ENCODE measurements around the gene ARHGEF26.

ARHGEF26 gene

DNA sequence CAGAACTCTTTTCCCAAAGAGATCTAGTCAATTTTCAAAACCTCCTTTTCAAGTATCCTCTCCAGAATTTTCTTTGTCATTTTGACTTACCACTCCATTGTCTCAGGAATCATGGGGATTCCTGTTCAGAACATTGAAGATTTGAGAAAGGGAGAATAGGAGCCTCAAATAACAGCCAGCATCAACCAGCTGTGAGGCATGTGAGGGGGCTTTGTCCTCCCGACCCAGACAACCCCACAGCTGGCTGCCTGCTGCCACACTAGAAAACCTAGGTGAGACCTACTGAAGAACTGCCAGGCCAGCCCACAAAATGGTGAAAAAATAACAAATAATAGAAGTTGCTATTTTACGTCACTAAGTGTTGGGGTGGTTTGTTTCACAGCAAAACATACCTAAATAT, 5.9 kb upstream of the ARHGEF26 start:
- DNase-seq = no peak

DNA sequence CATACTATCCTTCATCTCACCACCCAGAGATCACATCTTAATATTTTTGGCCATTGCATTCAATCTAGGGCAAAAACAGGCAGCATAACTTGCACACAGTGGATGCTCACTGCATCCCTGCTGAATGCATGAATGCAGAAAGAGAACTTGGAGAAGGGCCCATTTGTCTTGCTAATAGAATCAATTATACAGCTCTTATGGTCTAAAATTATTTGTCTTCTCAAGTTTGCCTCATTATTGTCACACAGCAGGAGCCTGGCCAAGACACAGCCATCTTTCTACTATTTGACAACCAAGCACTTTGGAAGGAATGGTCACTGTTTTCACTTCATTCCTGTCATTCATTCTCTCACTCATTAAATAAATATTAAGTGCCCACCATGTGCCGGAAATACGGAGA, 1.2 kb upstream of the ARHGEF26 start:
- DNase-seq = no peak

DNA sequence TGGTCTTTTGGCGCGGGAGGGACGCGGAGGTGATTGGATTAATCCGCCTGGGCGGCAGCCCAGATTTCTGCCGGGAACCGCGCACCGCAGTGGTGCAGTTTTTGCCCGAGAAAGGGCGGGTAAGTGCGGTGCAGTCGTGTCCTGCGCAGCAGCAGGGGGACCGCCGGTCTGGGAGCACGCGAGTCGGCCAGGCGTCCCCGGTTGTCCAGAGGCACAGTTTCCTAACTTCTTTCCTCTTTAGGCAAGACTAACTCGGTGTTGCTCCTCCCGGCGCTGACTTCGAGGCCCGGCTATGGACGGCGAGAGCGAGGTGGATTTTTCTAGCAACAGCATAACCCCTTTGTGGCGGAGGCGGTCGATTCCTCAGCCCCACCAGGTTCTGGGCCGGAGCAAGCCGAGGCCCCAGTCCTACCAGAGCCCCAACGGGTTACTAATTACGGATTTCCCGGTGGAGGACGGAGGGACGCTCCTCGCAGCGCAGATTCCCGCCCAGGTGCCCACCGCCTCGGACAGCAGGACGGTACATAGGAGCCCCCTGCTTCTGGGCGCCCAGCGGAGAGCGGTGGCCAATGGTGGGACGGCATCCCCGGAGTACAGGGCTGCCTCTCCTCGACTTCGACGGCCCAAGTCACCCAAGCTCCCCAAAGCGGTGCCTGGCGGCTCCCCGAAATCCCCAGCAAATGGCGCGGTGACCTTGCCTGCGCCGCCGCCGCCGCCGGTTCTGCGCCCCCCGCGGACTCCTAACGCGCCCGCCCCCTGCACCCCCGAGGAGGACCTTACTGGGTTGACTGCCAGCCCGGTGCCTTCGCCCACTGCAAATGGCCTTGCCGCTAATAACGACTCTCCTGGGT, 736 bp downstream of the ARHGEF26 start:
- DNase-seq = peak; percentile 9

DNA sequence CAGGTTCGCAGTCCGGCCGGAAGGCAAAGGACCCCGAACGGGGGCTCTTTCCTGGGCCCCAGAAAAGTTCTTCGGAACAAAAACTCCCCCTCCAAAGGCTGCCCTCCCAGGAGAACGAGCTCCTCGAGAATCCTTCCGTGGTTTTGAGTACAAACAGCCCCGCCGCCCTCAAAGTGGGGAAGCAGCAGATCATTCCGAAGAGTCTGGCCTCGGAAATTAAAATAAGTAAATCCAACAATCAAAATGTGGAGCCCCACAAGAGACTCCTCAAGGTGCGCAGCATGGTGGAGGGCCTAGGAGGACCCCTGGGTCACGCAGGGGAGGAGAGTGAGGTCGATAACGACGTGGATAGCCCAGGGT, 1.3 kb downstream of the ARHGEF26 start:
- DNase-seq = no peak

DNA sequence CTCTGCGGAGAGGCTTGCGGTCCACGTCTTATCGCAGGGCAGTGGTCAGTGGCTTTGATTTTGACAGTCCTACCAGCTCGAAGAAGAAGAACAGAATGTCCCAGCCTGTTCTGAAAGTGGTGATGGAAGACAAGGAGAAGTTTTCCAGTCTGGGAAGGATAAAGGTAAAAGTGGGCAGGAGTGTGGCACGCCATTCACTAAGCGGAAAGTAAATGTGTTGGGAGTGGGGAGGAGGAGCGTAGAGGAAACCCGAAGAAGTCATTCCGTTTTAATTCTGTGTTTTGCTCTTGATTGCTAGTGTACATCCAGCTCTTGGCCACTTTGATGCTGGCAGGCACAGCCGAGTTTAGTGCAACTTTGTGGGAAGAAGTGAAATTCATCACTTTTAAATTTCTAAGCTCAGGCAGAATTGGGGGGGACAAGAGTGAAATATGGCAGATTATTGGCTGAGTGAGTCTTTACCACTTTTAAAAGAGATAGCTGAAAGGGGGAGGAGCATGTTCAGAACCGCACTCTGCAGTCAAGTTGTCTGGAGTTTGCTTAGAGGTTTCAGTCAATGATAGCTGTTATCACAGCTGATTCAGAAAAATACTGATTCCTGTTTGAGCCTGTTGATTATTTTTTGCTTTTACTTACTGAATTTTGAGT, 1.8 kb downstream of the ARHGEF26 start:
- DNase-seq = no peak

DNA sequence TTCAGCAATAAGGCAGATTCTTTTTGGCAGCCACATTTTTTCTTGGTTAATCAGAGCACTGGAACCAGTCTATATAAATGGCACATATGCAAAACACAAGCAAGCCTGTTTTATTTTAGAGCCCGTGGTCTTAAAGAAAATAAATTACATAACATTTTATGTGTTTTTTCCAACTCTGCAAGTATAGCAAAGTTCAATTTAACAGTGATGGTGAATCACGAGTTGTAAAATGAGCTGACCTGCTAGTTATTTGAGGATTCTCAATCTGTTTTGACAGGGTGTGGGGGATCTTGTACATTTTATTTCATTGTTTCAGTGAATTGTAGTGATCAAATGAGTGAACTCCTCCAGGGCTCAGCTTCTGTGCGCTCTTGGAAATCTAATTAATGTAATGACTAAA, 2.7 kb downstream of the ARHGEF26 start:
- DNase-seq = no peak

DNA sequence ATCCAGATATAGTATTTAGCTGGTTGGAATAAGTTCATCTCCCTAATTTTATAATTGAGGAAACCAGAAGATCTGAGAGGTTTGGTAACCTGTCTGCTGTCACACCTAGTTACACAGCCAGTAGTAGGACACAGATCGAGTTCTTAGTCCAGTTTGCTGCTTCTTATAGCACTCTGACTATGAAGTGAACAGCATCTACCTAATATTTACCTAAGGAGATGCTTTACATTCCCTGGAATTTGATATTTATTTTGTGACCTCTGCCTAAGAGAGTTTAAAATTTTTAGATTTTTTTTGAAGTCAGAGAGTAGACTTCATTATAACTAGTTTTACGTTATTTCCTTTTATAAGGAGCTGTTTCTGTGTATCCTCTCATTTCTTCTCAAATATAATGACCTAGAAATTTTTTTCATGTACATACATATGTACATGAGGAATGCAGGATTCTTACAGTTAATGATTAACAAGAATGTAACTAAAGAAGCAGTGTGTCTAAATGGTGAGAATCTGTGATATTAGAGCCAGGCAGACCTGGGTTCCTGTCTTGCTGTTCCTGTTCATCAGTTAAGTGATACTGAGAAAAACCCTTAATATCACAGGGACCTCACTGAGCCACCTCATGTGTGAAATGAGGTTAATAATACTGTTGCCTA, 4.3 kb downstream of the ARHGEF26 start:
- DNase-seq = no peak

DNA sequence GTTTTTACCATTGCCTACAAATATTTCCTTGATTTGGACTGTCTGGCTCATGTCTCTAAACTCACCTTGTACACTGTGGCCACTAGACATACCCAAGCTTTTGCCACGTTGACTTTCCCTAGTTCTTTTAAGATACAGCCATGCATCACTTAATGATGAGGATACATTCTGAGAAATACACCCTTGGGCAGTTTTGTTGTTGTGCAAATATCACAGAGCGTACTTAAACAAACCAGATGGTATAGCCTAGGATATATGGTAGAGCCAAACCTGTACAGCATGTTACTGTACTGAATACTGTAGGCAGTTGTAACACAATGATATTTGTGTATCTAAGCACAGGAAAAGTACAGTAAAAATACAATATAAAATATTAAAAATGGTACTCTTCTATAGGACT, 5.5 kb downstream of the ARHGEF26 start:
- no peak for DNase-seq

DNA sequence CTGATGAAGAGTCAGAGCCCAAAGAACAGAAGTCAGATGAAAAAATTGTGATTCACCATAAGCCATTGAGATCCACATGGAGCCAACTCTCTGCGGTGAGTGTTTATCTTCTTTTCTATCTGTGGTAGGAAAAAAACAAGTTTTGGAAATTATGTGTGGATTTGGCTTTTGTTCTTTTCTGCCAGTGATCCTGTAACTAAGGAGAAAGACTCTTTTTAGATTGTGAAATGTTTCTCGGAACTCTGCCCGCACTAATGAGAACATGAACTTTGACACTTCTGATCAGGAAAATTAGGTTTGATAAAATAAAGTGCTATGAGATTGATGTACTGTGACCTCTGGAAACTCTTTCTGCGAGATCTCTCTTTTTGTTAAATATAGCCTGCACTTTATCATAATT, 8.4 kb downstream of the ARHGEF26 start:
- no peak for DNase-seq

DNA sequence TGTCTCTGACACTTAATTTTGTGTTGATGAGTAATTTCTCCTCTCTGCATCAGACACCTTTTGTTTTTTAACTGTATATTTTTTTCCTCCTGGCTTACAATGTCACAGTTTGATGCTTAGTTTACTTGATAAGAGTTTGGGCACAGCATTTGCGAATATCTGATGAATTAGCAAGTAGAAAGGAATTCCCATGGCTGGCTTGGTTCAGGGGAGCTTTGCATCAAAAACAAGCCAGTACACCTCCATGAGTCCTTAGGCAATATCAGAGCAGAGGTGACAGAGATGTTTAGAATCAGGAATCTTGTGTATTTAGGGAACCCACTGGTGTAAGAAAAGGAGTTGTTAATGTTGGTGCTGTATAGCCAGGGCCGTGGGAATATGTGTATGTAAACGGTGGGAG, 9.3 kb downstream of the ARHGEF26 start:
- DNase-seq = no peak

DNA sequence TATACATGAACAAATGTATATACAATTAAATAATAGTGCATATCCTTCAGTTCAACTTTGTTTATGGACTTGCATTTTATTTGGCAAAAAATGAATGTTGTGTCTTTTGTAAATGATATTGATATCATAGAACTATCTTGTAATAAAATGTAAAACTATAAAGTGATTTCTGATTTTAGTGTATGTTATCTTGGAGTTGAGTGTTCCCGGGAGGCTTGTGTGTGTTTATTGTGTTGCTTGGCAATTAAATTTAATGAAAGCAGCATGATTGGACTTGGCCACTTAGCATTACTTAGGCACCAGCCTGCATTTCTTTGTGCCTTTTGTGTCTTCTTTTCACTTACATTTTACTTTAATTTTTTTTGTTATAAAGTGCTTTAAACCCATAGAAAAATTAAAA, 10.6 kb downstream of the ARHGEF26 start:
- no peak for DNase-seq

DNA sequence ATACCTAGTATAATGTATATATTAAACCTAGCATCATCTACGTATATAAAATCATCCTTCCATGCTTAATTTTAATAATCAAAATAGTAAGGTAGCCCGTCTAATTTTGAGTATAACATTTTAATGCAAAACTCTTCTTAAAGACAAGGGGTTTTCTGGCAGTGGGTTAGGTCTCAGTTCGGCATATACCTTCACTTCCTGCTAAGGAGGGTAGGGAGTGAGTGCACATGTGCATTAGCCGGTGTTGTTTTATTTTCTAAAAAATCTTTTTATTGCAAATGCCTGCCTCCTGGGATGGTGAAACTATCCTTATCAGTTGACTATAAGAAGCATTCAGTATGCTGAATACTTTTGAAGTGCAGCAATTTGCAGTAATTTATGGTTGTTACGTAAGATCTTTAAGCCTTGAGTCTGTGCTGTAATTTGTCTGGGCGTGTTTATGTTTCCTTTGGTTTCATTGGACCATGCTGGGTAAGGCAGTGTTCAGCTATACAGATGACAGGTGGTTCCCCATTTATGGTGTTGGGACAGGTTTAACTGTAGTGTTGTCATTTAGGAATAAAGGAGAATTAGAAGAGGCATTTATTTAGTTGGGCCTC, 11.7 kb downstream of the ARHGEF26 start:
- DNase-seq = no peak

DNA sequence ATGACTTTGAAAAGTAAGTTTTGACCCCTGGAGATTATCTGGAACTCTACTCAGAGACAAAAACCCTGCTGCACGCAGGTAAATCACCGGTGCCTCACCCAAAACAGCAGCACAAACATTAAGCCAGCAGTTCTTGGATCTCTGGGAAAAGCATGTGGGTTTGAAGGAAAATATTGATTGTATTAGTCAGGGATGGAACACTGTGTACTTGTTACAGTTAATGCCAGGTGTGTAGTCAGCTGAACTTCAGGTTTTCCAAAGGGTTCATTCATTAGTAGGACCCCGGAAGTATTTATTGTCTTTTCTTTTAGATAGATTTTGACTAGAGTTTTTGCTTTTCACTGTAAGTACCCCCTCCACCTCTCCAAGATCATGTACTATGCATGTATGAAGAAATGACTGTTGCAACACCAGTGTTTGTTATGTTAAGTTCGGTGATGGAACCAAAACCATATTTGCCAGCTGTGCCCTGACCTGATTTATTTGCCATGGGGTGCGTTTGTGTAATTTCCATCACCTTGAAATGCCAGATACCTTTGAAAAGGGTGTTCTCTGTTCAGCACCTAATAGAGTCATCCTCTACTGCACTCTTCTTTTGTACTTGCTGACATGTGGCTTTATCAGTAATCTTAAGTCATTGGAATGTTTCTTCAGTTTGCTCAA, 14.5 kb downstream of the ARHGEF26 start:
- no peak for DNase-seq

DNA sequence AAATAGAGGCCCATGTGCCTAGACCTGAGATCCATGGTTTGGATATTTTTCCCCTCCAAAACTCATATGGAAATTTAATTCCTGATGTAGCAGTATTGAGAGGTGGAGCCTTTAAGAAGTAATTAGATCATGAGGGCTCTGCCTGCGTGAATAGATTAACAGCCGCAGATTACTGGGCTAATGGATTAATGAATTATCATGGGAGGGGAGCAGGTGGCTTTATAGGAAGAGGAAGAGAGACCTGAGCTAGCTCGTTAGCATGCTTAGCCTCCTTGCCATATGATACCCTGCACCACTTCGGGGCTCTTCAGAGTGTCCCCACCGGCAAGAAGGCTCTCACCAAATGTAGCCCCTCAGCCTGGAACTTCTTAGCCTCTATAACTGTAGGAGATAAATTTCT, 15.8 kb downstream of the ARHGEF26 start:
- no peak for DNase-seq

DNA sequence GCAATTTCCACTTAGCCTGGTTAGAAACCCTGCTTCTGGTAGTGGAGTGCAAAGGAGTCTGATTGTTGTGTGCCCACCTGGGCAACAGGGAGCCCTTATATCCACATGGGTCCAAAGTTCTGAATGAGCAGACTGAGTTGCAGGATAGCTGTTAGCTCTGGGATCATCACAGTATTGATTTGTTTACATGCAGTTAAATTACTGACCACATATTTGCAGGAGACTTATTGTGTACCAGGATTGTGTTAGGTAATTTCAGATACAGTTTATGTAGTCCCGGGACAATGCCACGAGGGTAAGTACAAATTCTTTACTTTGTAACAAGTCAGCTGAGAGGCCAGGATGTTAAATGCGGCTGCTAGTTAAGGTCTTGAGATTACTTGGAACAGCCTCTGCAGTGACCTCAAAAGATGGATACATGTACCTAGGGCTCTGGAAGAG, 18.8 kb downstream of the ARHGEF26 start:
- no peak for DNase-seq

DNA sequence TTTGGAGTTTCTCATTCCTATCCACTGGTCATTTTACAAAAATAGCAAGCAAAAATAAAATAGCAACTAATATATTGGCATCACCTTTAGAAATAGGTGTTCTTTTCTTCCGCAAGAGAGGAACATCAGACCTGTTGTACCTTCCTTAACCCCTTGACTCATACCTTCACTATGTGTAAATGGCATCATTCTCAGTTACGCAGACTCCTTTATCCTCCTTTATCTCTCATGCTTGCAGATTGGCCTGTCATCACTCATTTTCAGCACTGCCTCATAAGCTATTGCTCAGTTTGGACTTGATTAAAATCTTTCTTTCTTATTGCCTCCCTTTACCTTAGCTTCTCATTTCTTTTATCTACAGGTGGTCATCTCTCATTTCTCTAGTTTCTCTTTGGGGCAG, 21.4 kb downstream of the ARHGEF26 start:
- DNase-seq = no peak

DNA sequence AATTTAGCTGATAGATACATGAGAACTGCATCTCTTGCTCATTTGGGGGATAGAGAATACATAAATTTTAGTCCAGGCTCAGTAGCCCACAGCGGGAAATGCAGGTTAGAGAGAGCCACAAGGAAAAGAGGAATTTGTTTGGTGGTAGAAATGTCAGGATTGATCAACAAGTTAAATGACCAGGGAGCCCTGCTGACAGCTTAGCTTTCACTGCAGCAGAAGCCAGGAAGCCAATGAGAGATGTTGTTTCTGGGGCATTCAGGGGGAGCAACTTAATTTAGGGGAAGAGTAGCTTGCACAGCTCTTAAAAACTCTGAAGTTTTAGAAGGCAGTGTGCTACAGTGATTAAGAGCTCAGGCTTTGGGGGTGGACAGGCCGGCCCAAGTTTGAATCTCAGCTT, 22.7 kb downstream of the ARHGEF26 start:
- DNase-seq = no peak

DNA sequence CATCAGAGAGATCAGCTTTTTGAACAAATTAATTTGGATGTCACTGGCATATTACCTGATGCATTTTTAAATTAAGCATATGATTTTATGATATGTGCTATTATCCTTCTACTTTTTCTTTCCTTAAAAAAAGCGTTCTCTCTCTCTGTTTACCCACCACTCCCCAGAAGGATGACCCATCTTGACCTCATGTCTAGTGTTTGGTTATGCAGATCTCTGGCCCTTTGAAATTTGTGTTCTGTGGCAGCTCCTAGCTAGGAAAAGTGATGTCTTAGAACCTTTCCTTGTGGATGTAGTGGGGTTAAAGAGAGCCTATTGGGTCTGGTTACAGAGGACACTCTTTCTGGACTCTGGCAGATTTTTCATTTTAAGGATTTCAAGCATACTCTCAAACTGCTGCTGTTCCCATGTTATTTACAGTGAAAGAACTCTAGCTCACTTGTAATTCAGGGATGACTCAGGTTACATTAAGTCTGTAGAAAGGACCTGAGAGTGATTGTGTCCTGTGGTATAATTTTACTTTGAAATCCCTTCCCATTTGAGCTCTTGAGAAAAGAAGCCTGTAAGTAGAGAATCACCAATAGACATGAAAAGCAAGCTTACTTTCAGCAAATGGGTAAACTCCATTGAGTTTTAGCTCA, 23.8 kb downstream of the ARHGEF26 start:
- DNase-seq = no peak

DNA sequence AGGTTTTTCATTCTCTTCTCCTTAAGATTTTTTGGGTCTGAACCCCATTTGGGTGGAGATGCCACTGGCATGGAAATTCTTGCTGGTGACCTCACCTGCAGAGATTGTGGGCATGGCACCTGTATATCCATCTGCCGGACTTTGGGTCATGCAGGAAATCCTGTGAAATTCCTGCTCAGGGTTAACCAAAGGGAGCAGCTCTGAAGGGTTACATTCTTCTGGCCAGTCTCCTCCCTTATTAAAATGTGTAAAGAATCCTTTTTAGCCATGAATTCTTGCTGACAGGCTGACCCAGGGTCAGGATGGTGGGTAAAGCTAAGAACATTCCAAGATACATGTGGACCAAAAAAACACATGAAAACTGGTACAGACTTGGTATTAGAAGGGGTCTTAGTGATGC, 27.4 kb downstream of the ARHGEF26 start:
- no peak for DNase-seq

DNA sequence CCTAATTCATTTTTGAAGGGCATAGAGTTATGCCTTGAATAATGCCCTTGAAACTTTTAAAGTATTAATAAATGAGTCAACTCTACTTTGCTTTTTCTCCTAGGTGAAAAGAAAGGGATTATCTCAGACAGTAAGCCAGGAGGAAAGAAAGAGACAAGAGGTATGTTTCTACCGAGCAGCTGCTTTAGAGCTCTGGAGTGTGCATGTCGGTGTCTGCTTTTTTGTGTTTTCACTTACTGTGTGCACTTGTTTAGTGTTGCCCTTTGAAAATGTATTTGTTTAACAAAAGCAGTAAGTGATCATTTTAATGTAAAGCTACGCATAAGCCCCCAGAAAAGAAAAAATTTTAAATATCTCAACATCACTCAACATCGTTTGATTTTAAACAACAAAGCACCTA, 28.1 kb downstream of the ARHGEF26 start:
- no peak for DNase-seq

DNA sequence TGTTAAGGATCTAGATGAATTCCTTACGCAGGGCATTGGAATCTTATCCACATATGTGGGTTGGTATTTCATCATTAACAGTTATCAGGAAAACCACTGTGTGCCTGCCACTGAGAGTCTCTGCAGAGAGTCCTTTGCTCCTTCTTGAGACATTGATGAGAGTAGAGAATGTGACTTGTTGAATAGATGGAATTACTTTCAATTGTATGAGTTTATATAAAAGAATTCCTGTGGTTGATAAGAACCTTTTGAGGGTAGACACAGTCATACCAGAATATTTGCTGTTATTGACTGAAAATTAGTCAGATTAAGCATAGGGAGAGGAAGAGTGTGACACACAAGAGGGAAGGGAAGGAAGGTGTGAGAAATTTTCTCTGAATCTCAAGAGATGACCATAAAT, 30.8 kb downstream of the ARHGEF26 start:
- no peak for DNase-seq

DNA sequence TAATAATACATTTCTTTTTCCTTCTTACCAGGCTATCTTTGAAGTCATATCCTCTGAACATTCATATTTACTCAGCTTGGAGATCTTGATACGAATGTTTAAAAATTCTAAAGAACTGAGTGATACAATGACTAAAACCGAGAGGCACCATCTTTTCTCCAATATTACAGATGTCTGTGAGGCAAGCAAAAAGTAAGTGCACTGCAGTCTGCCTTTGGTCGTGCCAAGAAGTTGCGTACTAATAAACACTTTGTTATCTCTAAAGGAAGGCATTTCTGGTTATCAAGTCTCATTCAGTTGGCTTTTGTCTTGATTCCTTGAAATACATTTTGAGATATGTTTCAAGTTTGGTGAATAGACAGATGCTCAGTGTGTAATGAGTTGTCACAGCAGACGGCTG, 31.6 kb downstream of the ARHGEF26 start:
- no peak for DNase-seq

DNA sequence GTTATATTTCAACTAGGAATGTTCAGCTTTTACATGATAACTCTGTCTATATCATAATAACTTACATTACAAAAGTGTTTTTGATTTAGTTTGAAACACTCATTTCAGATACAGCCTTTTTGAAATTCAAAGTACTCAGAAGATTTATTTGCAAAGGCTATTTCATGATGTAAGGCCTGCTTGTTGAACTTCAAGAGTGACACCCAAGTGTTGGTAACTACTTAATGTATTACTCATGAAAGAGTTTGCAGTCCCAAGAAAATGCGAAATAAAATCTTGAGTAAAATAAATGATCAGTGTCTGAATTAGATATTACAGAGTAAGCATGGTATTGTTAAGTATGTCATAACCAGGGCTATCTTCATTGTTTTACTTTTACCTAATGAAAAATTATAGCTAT, 35.3 kb downstream of the ARHGEF26 start:
- DNase-seq = no peak
